ENCODE measurements around the gene ELN.

ELN gene

GRCh38 chr7:74025730-74026129 is 2.2 kb upstream of the ELN start:
- FAIRE-seq: no peak

DNA sequence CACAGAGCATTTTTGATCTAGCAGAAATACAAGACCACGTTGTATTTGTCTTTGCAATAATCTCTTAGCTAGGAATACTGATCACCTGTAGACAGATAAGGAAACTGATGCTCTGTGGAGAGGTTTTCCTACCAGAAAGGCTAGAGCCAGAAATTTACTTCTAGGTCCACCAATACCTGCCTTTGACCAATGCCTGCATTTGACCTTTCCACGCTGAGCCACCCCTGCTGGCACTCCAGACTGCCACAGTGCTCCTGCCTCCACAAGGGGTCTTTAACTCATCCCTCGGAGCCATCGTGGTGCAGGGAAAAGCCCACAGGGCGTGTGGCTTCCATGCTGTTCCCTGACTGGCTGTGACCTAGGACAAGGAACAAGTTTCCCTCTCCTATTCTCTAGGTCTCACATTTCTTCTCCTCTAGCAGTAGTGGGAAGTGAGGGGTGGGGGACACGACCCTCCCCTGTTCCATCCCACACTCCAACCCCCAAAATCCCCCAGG is 1.5 kb upstream of the ELN start:
- FAIRE-seq: no peak

GRCh38 chr7:74026903-74027682 is 880 bp upstream of the ELN start:
- no peak for FAIRE-seq

GRCh38 chr7:74028321-74028838 is 407 bp downstream of the ELN start:
- no peak for FAIRE-seq

DNA sequence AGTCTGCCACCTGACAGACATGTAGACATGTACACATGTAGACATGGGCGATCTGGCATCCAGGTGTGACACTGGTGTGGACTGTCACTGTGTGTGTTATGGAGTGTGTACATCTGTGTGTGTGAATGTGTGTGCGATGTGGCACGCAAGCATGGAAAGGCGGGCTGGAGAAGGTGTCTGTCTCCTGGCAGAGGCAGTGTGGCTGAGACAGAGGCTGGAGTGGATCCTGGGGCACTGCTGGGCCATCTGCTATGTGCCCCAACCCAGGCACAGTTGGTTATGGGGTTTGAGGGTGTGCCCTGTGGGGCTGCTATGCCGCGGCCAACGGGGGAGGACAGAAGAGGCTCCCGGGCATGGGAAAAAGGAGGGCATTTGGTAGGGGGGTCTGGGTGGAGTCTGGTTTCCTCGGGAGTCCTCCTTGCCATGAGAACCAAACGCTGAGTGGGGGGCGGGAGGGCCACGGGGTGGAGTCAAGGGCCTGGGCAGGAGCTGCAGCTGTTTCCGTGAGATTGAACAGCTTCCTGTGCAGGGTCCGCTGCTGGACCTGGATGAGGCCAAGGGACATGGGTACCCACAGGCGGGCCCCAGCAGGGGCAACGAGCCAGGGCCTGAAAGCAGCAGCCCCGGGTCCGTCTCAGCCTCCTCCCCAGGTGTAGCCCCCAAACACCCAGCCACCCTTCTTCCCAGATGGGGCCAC is 1.3 kb downstream of the ELN start:
- no peak for FAIRE-seq

- no peak for FAIRE-seq
These were observed 2.0 kb downstream of the ELN start for GRCh38 chr7:74029991-74030415.

GRCh38 chr7:74030861-74031260 is 2.9 kb downstream of the ELN start:
- no peak for FAIRE-seq

GRCh38 chr7:74031403-74032190 is 3.6 kb downstream of the ELN start:
- no peak for FAIRE-seq

GRCh38 chr7:74032191-74032490 is 4.2 kb downstream of the ELN start:
- FAIRE-seq: no peak

DNA sequence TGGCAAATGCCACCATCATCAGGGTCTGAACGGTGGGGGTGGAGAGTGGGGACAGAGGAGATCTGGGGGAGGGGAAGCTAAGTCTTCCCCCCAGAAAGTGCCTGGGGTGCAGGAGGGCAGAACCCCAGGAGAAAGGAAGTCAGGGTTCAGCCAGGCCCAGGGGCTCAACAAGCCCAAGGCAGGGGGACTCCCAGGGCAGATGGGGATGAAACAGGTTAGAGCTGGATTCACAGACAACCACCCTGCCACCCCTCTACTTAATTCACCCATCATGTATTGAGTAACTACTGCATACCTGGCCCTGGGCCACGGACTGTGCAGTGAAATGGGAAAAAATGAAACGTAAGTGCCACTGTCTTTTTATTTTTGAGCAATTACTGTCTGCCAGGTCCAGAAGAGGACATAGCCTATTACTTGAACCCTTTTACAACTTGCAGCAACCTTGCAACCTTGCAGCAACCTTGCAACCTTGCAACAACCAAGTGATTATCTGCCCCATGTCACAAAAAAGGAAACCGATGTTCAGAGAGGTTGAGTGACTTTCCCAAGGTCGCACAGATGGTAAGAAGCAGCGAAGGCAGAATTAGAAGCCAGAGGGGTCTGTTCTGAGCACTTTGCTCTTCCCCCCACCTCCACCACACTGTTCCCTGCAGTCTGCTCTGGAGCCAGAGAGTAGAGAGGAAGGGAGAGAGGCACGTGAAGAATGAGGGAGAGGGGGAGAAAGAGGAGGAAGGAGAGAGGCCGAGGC is 4.8 kb downstream of the ELN start:
- no peak for FAIRE-seq

DNA sequence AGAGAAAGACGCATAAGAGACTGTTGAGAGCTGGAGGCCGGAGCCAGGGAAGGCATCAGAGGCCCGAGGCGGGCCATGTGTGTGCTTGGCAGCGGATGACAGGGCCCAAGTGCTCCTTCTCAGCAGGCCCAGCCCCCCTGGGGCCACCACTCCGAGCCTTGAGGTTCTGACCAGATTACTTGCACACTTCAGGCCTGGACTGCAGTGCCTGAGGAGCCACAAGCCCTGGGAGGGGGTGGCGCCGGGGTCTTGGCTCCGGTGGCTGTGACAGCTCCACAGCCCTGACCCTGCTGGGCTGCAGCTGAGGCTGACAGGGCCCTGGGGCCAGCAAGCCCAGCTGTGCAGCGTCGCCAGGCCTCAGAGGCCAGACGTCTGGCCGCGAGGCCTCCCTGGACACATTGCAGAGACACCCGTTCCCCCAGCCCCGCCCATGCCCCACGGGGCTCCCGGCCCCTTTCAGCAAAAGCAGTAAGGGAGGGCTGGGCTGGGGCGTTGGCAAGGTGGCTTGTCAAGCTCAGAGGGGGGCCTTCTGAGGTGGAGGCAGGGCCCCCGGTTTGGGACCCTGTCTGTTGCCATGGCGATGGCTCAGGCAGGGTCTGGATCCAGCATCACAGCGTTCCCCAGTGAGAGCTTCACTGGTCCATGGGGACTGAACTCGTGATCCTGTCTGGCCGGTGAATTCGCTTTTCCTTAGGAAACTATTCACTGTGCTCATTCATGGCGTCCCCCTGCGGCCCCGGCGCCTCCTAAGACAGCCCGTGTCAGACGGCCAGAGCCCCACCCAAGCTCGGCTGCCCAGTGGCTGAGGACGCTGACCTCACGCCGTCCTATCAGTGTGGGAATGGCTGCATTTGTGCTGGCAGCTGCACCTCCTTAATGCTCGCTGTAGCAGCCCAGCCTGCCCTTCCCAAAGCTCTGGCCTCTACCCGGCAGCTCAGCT is 5.7 kb downstream of the ELN start:
- no peak for FAIRE-seq

DNA sequence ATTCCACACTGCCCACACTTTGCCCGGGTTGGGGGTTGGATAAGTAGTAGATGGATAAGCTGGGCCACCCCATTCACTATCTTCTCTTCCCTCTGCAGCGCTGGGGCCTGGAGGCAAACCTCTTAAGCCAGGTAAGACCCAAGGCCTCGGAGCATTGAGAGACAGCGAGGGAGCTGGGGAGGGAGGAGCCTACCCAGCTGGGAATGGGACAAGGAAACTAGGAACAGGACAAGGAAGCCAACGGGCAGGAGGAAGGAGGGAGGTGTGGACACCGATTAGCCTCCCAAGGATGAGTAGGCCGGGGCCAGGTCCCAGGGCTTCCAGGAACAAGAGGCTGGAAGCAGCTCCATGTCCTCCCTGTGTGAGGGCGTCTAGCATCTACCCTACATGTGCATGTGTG is 9.6 kb downstream of the ELN start:
- FAIRE-seq: no peak

DNA sequence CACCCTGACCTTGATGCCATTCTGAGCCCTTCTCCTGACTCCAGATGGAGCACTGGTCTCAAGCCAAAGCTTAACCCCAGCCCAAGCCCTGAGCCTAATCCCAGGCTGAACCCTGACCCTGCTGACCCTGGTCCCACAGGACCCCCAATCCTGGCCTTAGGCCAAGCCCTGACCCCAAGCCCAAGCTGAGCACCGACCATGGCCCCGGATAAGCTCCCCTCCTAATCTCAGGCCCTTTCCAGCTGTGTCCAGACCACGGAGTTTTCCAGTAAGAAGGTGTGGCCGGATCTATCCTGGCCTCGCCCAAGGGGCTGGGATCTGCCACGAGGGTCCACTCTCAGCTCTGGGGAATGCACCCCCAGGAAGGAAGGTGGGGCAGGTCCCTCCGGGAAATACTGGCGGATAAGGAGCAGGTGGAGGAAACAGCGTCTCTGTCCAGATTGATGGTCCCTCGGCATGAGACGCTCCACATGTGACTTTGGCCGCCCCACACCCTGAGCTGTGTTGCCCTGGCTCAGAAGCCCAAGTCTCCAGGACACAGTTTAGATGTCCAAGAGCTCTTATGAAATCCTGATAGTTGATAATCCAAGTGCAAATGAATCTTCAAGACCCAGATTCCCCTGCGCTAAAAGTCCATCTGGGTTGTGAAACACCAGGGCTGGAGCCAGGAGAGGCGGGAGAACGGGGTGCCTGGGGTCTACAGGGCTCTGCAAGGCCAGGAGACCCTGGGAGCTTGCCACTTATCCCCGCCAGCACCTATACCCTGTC is 10.4 kb downstream of the ELN start:
- FAIRE-seq: no peak

- FAIRE-seq: no peak
These were observed 11.4 kb downstream of the ELN start for GRCh38 chr7:74039337-74039736.

- no peak for FAIRE-seq
These were observed 12.3 kb downstream of the ELN start for GRCh38 chr7:74040101-74040790.

GRCh38 chr7:74040791-74041520 is 13.0 kb downstream of the ELN start:
- no peak for FAIRE-seq

- no peak for FAIRE-seq
These were observed 15.0 kb downstream of the ELN start for GRCh38 chr7:74042746-74043522.

GRCh38 chr7:74043523-74043951 is 15.6 kb downstream of the ELN start:
- no peak for FAIRE-seq

All from islet of Langerhans (tissue), 1 donor.